Left lung (tissue), 10 donors: ENCODE measurements around the gene TRPC6. TPM values are rescaled to one million over a fixed set of nuclear protein-coding genes. Genes with fewer than 3 reads are reported as not detected.

ENCODE experiments used
- ATAC-seq: fragments of 200-7000 bp; cut with Tn5 transposase; one replicate; pipeline ENCODE4 v1.9.1; 2020; ENCODE audit warnings: moderate library complexity
- DNase-seq, 4 donors: peaks; one replicate each; pipeline ENCODE4 v3.0.0-alpha.2; 2013 to 2020
- H3K27ac ChIP-seq, 2 donors: fragments of 200-600 bp; sonication (generic) in 1 of 2; one replicate each; pipeline versions ENCODE4 v1.5.0 to v1.8.0; 2020 to 2021
- H3K27me3 ChIP-seq, 2 donors: fragments of 200-600 bp; sonication (generic) in 1 of 2; one replicate each; pipeline versions ENCODE4 v1.5.0 to v1.8.0; 2020 to 2021
- H3K36me3 ChIP-seq, 2 donors: fragments of 200-600 bp; sonication (generic) in 1 of 2; one replicate each; pipeline versions ENCODE4 v1.5.0 to v1.8.0; 2020 to 2021
- H3K4me1 ChIP-seq, 2 donors: fragments of 200-600 bp; one replicate each; pipeline ENCODE4 v1.8.0; 2021
- H3K4me3 ChIP-seq, 2 donors: fragments of 200-600 bp; sonication (generic) in 1 of 2; one replicate each; pipeline versions ENCODE4 v1.5.0 to v1.8.0; 2020 to 2021; ENCODE audit warnings: mild to moderate bottlenecking in 1 of 2
- H3K9me3 ChIP-seq, 2 donors: fragments of 200-600 bp; sonication (generic) in 1 of 2; one replicate each; pipeline versions ENCODE4 v1.5.0 to v1.8.0; 2020 to 2021
- CTCF ChIP-seq, 2 donors: fragments of 200-600 bp; sonication (generic) in 1 of 2; IDR thresholded peaks; one replicate each; pipeline versions ENCODE4 v1.5.0 to v1.8.0; 2021; ENCODE audit warnings: antibody characterized with exemption in 2 of 2
- intact Hi-C, 2 donors: fragments of 100-400 bp; cut with DNase I; formaldehyde crosslinking; loops; one replicate each; pipeline versions ENCODE4 v1.11.2 to v1.14.2; 2022
- polyA plus RNA-seq, 6 donors: library from polyadenylated mRNA; unstranded; fragments of 120-200 nt; gene quantifications; one replicate each; pipeline ENCODE4 v1.2.1, GENCODE V29; 2013; ENCODE audit not compliant: insufficient read length in 6 of 6
- total RNA-seq, 2 donors: library from RNA; stranded (reverse); fragmentation: NEBNext Ultra II Directional; extraction: Animal tissue kit (Norgen Biotek cat#: 25700); gene quantifications; one replicate each; pipeline ENCODE4 v1.2.1, GENCODE V29; 2021
- donor health status: DM: no; HTN: yes; CAD: no.
- donor health status: DM: no; HTN: no; CAD: no.

TRPC6 gene
- total and polyA plus RNA-seq, 8 donors, result 11.0 to 54.3 (median 39.1) TPM

GRCh38 chr11:101477926-101478325 is 105.9 kb downstream of the TRPC6 start:
- no peak for ATAC-seq
- H3K9me3 ChIP-seq, result no peaks in the 10 kb centered on the region
- TF ChIP-seq CTCF (IDR thresholded peaks at IDR 0.05), result no peak
- H3K4me1 ChIP-seq, result no peaks in the 10 kb centered on the region
- intact Hi-C loops, result no loop called here
- no peak overlapping the region for H3K4me3 ChIP-seq
- H3K27me3 ChIP-seq, result no peaks in the 10 kb centered on the region
- no peak for DNase-seq
- no peaks in the 10 kb centered on the region for H3K36me3 ChIP-seq
- no peak overlapping the region for H3K27ac ChIP-seq

GRCh38 chr11:101476191-101476590 is 107.6 kb downstream of the TRPC6 start:
- TF ChIP-seq CTCF (IDR thresholded peaks at IDR 0.05), result no peak
- intact Hi-C loops, result no loop called here
- Histone ChIP-seq H3K4me1 (no peaks in the 10 kb centered on the region), H3K4me3 (no peak overlapping the region), H3K9me3 (no peaks in the 10 kb centered on the region), H3K27me3 (no peaks in the 10 kb centered on the region), H3K36me3 (no peaks in the 10 kb centered on the region), H3K27ac (no peak overlapping the region)
- DNase-seq (no peak), ATAC-seq (no peak)

GRCh38 chr11:101475699-101476098 is 108.1 kb downstream of the TRPC6 start:
- H3K27ac ChIP-seq, result no peak overlapping the region
- DNase-seq, result no peak
- H3K4me1 ChIP-seq, result no peaks in the 10 kb centered on the region
- H3K27me3 ChIP-seq, result no peaks in the 10 kb centered on the region
- no peaks in the 10 kb centered on the region for H3K9me3 ChIP-seq
- H3K36me3 ChIP-seq, result no peaks in the 10 kb centered on the region
- TF ChIP-seq CTCF (IDR thresholded peaks at IDR 0.05), result no peak
- H3K4me3 ChIP-seq, result no peak overlapping the region
- no peak for ATAC-seq
- intact Hi-C loops, result no loop called here

GRCh38 chr11:101474666-101475065 is 109.1 kb downstream of the TRPC6 start:
- intact Hi-C loops, result no loop called here
- Histone ChIP-seq H3K27me3 (no peaks in the 10 kb centered on the region), H3K4me1 (no peaks in the 10 kb centered on the region), H3K9me3 (no peaks in the 10 kb centered on the region), H3K27ac (no peak overlapping the region), H3K36me3 (no peaks in the 10 kb centered on the region), H3K4me3 (no peak overlapping the region)
- DNase-seq (no peak), ATAC-seq (no peak)
- TF ChIP-seq CTCF (IDR thresholded peaks at IDR 0.05), result no peak

GRCh38 chr11:101470881-101471520 is 112.8 kb downstream of the TRPC6 start:
- H3K9me3 ChIP-seq, result no peaks in the 10 kb centered on the region
- intact Hi-C loops, result no loop called here
- DNase-seq (no peak), ATAC-seq (no peak)
- TF ChIP-seq CTCF (IDR thresholded peaks at IDR 0.05), result no peak
- H3K27ac ChIP-seq, result no peak overlapping the region
- no peaks in the 10 kb centered on the region for H3K36me3 ChIP-seq
- H3K27me3 ChIP-seq, result no peaks in the 10 kb centered on the region
- H3K4me3 ChIP-seq, result no peak overlapping the region
- H3K4me1 ChIP-seq, result no peaks in the 10 kb centered on the region
